A549 (cell line): Measurements from ENCODE around the gene PLK1.

ENCODE experiments used
- CBX8 ChIP-seq: fragments of 200-600 bp; sonication (generic); IDR thresholded peaks from 2 replicates; pipeline ENCODE4 v1.6.1; 2016
- CHD2 ChIP-seq: fragments of 150-350 bp; IDR thresholded peaks from 2 replicates; pipeline ENCODE4 v1.6.1; 2014; ENCODE audit warnings: low read length; ENCODE audit not compliant: partially characterized antibody
- EP300 ChIP-seq, 2 experiments: fragments of >200 bp; sonication (Bioruptor Twin); formaldehyde crosslinking; IDR thresholded peaks; 2 replicates in 1 of 2; 3 replicates in 1 of 2; pipeline ENCODE4 v1.6.1; 2016 to 2017
- JUN ChIP-seq, 2 experiments: fragments of >200 bp; sonication (Bioruptor Twin); formaldehyde crosslinking; IDR thresholded peaks; 2 replicates in 1 of 2; 3 replicates in 1 of 2; pipeline ENCODE4 v1.6.1; 2016 to 2017
- MYC ChIP-seq: IDR thresholded peaks from 2 replicates; pipeline ENCODE4 v1.6.1; 2012; ENCODE audit warnings: mild to moderate bottlenecking, inconsistent platforms, low read length, improper control_type of control experiment, borderline replicate concordance
- POLR2A ChIP-seq: IDR thresholded peaks from 2 replicates; pipeline ENCODE4 v1.6.1; 2012; ENCODE audit warnings: mild to moderate bottlenecking, low read length
- POLR2AphosphoS2 ChIP-seq: conservative IDR thresholded peaks from 2 replicates; pipeline ENCODE4 v1.6.1; 2012; ENCODE audit warnings: low read length, improper control_type of control experiment, inconsistent platforms
- RFX5 ChIP-seq: fragments of 450-650 bp; IDR thresholded peaks from 2 replicates; pipeline ENCODE4 v1.7.1; 2014; ENCODE audit warnings: antibody characterized with exemption, mild to moderate bottlenecking, moderate library complexity
- SMC3 ChIP-seq: fragments of >200 bp; sonication (Bioruptor Twin); formaldehyde crosslinking; IDR thresholded peaks from 3 replicates; pipeline ENCODE4 v1.6.1; 2018; ENCODE audit warnings: inconsistent platforms
- TP53 ChIP-seq: fragments of 250-450 bp; sonication (Bioruptor Pico); IDR thresholded peaks from 2 replicates; pipeline ENCODE4 v1.5.0; 2021; ENCODE audit warnings: mild to moderate bottlenecking, moderate library complexity
- TF ChIP-seq, protein P1 (sequence below): fragments of >200 bp; sonication (Bioruptor Twin); formaldehyde crosslinking; IDR thresholded peaks from 3 replicates; pipeline ENCODE4 v1.5.1; 2016
- TF ChIP-seq, protein P2 (sequence below): IDR thresholded peaks from 2 replicates; pipeline ENCODE4 v1.6.1; 2012

- TF ChIP-seq, protein P1, sequence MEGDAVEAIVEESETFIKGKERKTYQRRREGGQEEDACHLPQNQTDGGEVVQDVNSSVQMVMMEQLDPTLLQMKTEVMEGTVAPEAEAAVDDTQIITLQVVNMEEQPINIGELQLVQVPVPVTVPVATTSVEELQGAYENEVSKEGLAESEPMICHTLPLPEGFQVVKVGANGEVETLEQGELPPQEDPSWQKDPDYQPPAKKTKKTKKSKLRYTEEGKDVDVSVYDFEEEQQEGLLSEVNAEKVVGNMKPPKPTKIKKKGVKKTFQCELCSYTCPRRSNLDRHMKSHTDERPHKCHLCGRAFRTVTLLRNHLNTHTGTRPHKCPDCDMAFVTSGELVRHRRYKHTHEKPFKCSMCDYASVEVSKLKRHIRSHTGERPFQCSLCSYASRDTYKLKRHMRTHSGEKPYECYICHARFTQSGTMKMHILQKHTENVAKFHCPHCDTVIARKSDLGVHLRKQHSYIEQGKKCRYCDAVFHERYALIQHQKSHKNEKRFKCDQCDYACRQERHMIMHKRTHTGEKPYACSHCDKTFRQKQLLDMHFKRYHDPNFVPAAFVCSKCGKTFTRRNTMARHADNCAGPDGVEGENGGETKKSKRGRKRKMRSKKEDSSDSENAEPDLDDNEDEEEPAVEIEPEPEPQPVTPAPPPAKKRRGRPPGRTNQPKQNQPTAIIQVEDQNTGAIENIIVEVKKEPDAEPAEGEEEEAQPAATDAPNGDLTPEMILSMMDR: no peak
- TF ChIP-seq POLR2A: no peak
- TF ChIP-seq CHD2: no peak
- TF ChIP-seq RFX5: no peak
- no peak for TF ChIP-seq MYC
- TF ChIP-seq JUN (IDR thresholded peaks at IDR 0.05): no peak
- no peak for TF ChIP-seq EP300 (IDR thresholded peaks at IDR 0.05)
- TF ChIP-seq, protein P2, sequence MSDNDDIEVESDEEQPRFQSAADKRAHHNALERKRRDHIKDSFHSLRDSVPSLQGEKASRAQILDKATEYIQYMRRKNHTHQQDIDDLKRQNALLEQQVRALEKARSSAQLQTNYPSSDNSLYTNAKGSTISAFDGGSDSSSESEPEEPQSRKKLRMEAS: no peak
- TF ChIP-seq SMC3: no peak
- TF ChIP-seq CBX8: no peak
- TF ChIP-seq POLR2AphosphoS2: no peak
- no peak for TF ChIP-seq TP53 (CRISPR knock-in tag)
These were observed 4.8 kb downstream of the PLK1 start for GRCh38 chr16:23683487-23683886.
